HUES64 (cell line): ENCODE data around the gene TBC1D1.

Experiments used
- H3K27ac ChIP-seq: 2 replicates; pipeline ENCODE4 v1.7.0; 2013; ENCODE audit warnings: low read depth, low read length, inconsistent platforms
- H3K27me3 ChIP-seq: 2 replicates; pipeline ENCODE4 v1.6.1; 2013; ENCODE audit warnings: mild to moderate bottlenecking, low read length; ENCODE audit not compliant: insufficient read depth
- H3K36me3 ChIP-seq: 2 replicates; pipeline ENCODE4 v1.6.1; 2013; ENCODE audit warnings: mild to moderate bottlenecking, low read length; ENCODE audit not compliant: insufficient read depth
- H3K4me1 ChIP-seq: 2 replicates; pipeline ENCODE4 v1.6.1; 2013; ENCODE audit warnings: mild to moderate bottlenecking, low read length, moderate library complexity; ENCODE audit not compliant: insufficient read depth
- H3K4me3 ChIP-seq: 2 replicates; pipeline ENCODE4 v1.5.1; 2013; ENCODE audit warnings: mild to moderate bottlenecking, low read length, moderate library complexity
- H3K9ac ChIP-seq: 2 replicates; pipeline ENCODE4 v1.6.1; 2013; ENCODE audit warnings: mild to moderate bottlenecking, low read depth, low read length
- H3K9me3 ChIP-seq: 2 replicates; pipeline ENCODE4 v1.6.1; 2013; ENCODE audit warnings: low read depth, low read length; ENCODE audit not compliant: insufficient read depth
- WGBS: fragments of 150-250, 120-280 bp; methylation state at CpG from one replicate; pipeline ENCODE4 v1.1.7; 2013; ENCODE audit warnings: missing lambda C conversion rate; 5-methylcytosine and 5-hydroxymethylcytosine counted together

The TBC1D1 gene

DNA sequence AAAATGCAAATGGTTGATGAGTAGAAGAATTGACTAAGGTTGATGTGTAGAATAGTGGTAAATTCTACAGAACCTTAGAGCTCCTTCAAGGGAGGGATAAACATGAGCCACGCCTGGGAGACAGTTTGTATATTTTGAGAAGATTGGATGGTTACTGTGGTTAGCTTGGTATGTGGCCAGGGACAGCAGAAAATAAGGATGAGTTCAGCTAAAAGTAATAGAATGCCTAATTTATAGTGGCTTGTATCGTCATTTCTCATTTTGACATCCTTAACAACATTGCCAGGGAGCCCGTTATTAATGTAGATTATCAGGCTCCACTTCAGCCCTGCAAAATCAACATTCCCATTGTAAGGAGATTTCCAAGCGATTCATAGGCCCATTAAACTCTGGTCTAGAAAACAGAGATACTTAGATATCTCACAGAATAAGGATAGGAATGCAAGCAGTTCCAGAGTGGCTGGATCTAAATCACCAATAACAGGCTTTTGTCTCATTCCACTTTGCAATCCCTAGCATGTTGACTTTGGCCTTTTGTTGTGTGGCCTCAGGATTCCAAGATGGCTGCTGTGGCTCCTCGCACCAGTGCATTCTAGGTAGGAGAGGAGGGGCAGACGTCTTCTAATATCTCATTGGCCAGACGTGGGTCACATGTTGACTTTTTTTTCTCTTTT, 62.9 kb downstream of the TBC1D1 start:
- no peaks in the 10 kb centered on the region for H3K9me3 ChIP-seq
- H3K27ac ChIP-seq: no peak overlapping the region
- H3K9ac ChIP-seq: no peak overlapping the region
- H3K4me3 ChIP-seq: no peak overlapping the region
- 88% methylated on average over 7 of the region's 7 CpGs for WGBS
- H3K36me3 ChIP-seq: no peaks in the 10 kb centered on the region
- H3K27me3 ChIP-seq: no peaks in the 10 kb centered on the region
- no peaks in the 10 kb centered on the region for H3K4me1 ChIP-seq

DNA sequence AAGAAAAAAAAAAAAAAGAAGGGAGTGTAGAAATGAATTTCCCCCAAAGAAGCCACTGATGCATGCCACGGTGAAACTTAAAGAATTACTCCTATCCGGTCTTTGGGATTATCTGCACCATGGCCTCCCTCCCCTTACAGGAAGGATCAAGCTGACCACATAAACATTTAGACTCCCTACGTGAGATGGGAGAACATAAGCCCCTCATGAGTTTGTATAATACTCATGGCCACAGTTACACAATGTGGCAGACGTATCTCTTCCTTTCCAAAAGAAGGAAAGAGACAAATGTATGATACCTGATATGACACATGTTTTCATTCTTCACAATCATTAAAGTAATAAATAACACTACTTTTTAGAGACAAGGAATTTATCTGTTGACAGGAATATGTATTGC, 66.1 kb downstream of the TBC1D1 start:
- no peaks in the 10 kb centered on the region for H3K36me3 ChIP-seq
- no peak overlapping the region for H3K27ac ChIP-seq

DNA sequence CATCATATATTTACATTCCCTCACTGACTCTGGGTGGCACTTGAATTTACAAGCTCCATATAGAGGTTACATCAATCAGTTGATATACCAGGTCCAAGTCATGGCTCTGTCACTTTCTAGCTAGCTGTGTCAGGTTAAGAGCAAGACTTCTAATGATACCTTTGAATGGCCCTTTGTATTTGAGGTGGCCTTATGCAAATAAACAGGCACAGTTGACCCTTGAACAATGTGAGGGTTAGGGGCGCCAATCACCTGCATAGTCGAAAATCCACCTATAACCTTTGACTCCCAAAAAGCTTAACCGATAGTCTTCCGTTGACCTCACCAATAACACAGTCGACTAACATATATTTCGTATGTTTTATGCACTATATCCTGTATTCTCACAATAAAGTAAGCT, 68.0 kb downstream of the TBC1D1 start:
- 85% methylated on average over 6 of the region's 6 CpGs for WGBS
- Histone ChIP-seq H3K9ac (no peak overlapping the region), H3K9me3 (no peaks in the 10 kb centered on the region), H3K27me3 (no peaks in the 10 kb centered on the region), H3K4me1 (no peaks in the 10 kb centered on the region), H3K27ac (no peak overlapping the region), H3K4me3 (no peak overlapping the region), H3K36me3 (no peaks in the 10 kb centered on the region)

More for the DNA sequence above, 66.1 kb downstream of the TBC1D1 start:
- no peak overlapping the region for H3K4me3 ChIP-seq
- H3K4me1 ChIP-seq: no peaks in the 10 kb centered on the region
- H3K27me3 ChIP-seq: no peaks in the 10 kb centered on the region
- 95% methylated on average over 3 of the region's 4 CpGs for WGBS
- H3K9me3 ChIP-seq: no peaks in the 10 kb centered on the region
- no peak overlapping the region for H3K9ac ChIP-seq

DNA sequence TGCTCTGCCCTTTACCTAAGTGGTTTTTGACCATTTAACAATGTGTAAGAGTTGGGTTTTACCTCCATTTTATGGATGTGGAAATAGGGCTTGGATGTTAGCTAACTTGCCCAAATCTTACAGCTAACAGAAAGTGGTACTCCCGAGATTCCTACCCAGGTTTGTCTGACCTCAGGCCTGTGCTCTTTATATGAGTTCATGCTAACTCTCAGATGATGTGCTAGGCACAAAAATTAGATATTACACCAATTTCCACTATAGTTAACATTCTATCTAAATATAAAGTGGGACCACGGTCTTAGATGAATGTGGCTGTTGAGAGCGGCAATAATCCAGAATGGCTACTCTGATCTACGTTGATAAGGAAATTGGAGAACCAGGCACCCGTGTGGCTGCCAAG, 69.2 kb downstream of the TBC1D1 start, which contains the start of gene PTTG2:
TSS of gene PTTG2 (plus strand) at position 301 of the 400 bp plus-strand sequence. CDS start at position 338, 37 bp downstream.
- Histone ChIP-seq H3K27me3 (no peaks in the 10 kb centered on the region), H3K4me3 (no peak within 1 kb of the TSS), H3K4me1 (no peaks in the 10 kb centered on the region), H3K9me3 (no peaks in the 10 kb centered on the region), H3K27ac (no peak within 1 kb of the TSS), H3K9ac (no peak within 1 kb of the TSS), H3K36me3 (no peaks in the 10 kb centered on the region)
- 91% methylated on average over 5 of the region's 5 CpGs for WGBS

DNA sequence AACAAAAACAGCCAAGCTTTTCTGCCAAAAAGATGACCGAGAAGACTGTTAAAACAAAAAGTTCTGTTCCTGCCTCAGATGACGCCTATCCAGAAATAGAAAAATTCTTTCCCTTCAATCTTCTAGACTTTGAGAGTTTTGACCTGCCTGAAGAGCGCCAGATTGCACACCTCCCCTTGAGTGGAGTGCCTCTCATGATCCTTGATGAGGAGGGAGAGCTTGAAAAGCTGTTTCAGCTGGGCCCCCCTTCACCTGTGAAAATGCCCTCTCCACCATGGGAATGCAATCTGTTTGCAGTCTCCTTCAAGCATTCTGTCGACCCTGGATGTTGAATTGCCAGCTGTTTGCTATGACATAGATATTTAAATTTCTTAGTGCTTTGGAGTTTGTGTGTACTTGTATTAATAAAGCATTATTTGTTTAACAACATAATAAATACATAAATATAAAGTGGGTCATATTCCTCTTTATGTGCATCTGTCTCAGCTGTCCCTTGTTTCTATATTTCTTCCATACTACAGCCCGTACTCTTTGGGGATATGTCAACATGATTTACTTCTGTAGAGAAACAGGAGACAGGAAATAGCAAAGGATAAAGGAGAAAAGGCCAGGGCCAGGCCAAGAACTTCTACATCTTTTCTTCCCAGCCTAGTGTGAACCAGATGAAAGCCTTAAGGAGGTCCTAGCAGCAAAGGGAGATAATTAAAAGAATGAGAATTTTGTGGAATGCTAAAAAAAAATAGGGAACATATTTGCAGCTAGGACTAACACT, 70.0 kb downstream of the TBC1D1 start:
- Histone ChIP-seq H3K27me3 (no peaks in the 10 kb centered on the region), H3K27ac (no peak overlapping the region), H3K9me3 (no peaks in the 10 kb centered on the region), H3K36me3 (no peaks in the 10 kb centered on the region), H3K9ac (no peak overlapping the region), H3K4me1 (no peaks in the 10 kb centered on the region), H3K4me3 (no peak overlapping the region)
- 92% methylated on average over 5 of the region's 5 CpGs for WGBS

DNA sequence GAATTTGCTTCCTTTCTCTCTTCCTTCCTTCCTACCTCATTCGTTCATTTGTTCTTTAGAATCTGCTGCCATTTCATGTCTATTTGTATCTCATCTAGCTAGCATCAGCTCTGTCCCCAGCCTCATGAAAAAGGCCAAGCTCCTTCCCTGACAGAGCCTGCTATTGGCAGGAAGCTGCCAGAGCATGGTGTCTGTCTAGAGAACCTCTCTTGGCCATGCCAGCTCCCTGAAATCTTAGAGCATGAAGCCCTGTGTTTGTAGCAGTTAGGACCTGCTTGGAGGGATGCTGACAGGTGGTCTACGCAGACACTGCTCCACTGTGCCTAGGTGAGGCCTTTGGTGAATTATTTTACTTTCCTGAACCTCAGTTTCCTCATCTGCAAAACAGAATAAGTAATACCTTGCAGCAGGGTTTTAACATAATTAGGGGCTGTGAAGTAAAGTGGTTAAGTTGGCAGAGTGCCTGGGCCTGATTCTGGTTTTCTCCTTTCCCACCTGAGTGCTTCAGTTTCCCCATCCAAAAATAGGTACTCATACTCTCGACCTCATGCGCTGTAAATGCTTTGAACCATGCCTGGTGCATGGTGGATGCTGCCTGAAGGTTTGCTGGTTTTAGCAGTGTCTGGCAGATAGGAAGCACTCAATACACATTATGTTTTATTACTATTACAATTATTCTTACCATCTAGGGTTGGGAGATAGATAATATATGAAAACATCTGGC, 74.0 kb downstream of the TBC1D1 start:
- H3K9me3 ChIP-seq: no peaks in the 10 kb centered on the region
- H3K4me1 ChIP-seq: no peaks in the 10 kb centered on the region
- no peak overlapping the region for H3K4me3 ChIP-seq
- WGBS: 97% methylated on average over 4 of the region's 4 CpGs
- H3K27ac ChIP-seq: no peak overlapping the region
- H3K36me3 ChIP-seq: no peaks in the 10 kb centered on the region
- H3K9ac ChIP-seq: no peak overlapping the region
- no peaks in the 10 kb centered on the region for H3K27me3 ChIP-seq

DNA sequence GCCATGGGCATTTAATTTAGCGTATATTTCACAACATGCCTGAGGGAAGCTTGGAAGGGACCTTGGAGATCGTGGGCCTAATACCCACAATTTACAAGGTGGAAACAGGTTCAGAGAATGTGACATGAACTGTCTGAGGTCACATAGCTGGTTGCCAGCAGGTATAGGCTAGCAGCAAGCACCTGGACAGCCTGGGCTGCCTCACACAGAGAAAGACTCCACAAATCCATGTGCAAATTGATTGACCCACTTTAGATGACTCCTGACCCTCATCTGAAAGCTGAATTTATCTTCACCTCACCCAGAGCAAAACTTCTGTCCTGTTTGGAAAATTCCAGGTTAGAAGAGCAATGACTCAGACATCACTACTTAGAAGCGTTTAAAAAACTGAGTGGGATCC, 75.2 kb downstream of the TBC1D1 start:
- Histone ChIP-seq H3K9me3 (no peaks in the 10 kb centered on the region), H3K4me1 (no peaks in the 10 kb centered on the region), H3K4me3 (no peak overlapping the region), H3K27me3 (no peaks in the 10 kb centered on the region), H3K27ac (no peak overlapping the region), H3K9ac (no peak overlapping the region), H3K36me3 (no peaks in the 10 kb centered on the region)
- 95% methylated on average over 3 of the region's 3 CpGs for WGBS

DNA sequence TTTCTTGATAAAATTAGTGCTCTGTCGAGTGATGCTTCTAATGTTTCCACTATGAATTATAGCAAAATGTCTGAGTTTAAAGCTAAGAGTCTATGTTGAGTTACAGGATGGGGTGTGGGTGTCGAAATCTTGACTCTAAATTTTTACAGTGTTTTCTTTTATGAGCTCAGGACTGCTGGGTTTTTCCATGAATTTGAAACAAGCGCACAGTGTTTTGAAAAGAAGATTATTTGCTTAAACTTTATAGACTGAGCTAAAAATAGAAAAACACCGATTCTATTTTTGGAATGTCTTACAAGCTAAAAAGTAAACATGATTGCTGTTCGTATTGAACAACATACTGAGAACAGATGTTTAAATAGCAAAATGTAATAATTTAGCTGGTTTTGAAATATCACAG, 76.9 kb downstream of the TBC1D1 start:
- no peaks in the 10 kb centered on the region for H3K4me1 ChIP-seq
- H3K4me3 ChIP-seq: no peak overlapping the region
- no peak overlapping the region for H3K27ac ChIP-seq
- 91% methylated on average over 5 of the region's 5 CpGs for WGBS
- H3K9me3 ChIP-seq: no peaks in the 10 kb centered on the region
- H3K36me3 ChIP-seq: no peaks in the 10 kb centered on the region
- no peak overlapping the region for H3K9ac ChIP-seq
- H3K27me3 ChIP-seq: no peaks in the 10 kb centered on the region

DNA sequence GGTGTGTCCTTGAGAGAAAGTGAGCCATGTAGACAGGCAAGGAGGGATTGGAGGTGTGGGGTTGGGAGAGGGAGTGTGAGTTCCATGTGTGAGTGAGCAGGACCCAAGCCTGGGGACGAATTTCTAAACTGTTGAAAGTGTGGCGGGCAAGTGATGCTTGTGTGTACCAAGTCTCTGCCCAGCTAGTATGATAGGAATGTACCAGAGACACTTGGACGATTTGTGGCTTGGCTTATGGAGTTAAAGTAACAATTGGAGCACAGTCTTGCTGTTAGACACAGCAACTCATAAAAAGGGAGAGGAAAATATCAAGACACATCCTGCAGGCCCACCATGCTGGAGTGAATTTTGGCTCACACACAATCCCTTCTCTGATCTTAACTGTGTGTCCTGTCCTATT, 77.9 kb downstream of the TBC1D1 start:
- no peak overlapping the region for H3K9ac ChIP-seq
- H3K36me3 ChIP-seq: no peaks in the 10 kb centered on the region
- 92% methylated on average over 3 of the region's 3 CpGs for WGBS
- H3K27ac ChIP-seq: no peak overlapping the region
- H3K4me3 ChIP-seq: no peak overlapping the region
- H3K27me3 ChIP-seq: no peaks in the 10 kb centered on the region
- H3K4me1 ChIP-seq: no peaks in the 10 kb centered on the region
- H3K9me3 ChIP-seq: no peaks in the 10 kb centered on the region

DNA sequence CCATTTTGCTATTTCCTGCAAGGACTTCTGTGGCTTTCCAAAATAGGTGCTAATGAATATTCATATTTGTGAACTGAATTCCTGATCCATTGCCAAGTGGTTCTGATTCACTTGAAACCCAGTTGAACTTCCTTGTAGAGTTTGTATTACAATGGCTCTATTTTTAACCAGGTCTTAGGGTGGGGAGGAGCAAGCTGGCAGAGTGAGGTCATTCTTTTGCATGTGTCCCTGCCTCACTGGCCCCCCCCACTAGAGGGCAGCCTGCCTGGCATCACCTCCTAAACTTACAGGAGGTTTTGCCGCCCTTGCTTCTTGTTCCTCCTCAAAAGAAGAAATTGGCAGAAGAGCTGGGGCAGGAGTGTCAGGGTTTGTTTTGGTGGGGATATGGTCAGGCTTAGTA, 79.8 kb downstream of the TBC1D1 start:
- Histone ChIP-seq H3K9me3 (no peaks in the 10 kb centered on the region), H3K27ac (no peak overlapping the region), H3K27me3 (no peaks in the 10 kb centered on the region), H3K9ac (no peak overlapping the region), H3K4me1 (no peaks in the 10 kb centered on the region), H3K36me3 (no peaks in the 10 kb centered on the region), H3K4me3 (no peak overlapping the region)
- 100% methylated on average over 1 of the region's 1 CpG for WGBS

DNA sequence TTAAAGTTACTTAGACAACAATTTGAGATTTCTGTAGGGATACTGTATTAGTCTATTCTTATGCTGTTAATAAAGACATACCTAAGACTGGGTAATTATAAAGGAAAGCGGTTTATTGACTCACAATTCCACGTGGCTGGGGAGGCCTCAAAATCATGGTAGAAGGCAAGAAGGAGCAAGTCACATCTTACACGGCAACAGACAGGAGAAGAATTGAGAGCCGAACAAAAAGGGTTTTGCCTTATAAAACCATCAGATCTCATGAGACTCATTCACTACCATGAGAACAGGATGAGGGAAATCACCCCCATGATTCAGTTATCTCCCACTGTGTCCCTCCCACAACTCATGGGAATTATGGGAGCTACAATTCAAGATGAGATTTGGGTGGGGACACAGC, 80.3 kb downstream of the TBC1D1 start:
- Histone ChIP-seq H3K4me3 (no peak overlapping the region), H3K36me3 (no peaks in the 10 kb centered on the region), H3K27me3 (no peaks in the 10 kb centered on the region), H3K9ac (no peak overlapping the region), H3K27ac (no peak overlapping the region), H3K4me1 (peaks cover 4% of the 10 kb centered on the region; the same call in 1 of the 2 replicates), H3K9me3 (no peaks in the 10 kb centered on the region)
- 91% methylated on average over 4 of the region's 4 CpGs for WGBS
